Activated CD4-positive, alpha-beta memory T cell treated with anti-CD3 and anti-CD28 coated beads for 36 hours (primary cell): ENCODE measurements around the gene DCXR. TPM values are rescaled to one million over a fixed set of nuclear protein-coding genes. Genes with fewer than 3 reads are reported as not detected.
A peak's percentile ranks its signal among the peaks of the same experiment; 100 is the strongest.

Experiments used
- CTCF ChIA-PET: fragments of 350-600 bp; sonication (Branson Sonifier 250); formaldehyde crosslinking; loops from one replicate; lab custom pipeline; 2021; ENCODE audit warnings: antibody characterized with exemption, inconsistent platforms; lab: Charles Lee
- POLR2A ChIA-PET: fragments of 350-600 bp; sonication (Branson Sonifier 250); formaldehyde crosslinking; loops from one replicate; lab custom pipeline; 2021; ENCODE audit warnings: antibody characterized with exemption; lab: Charles Lee
- DNase-seq: peaks from one replicate; pipeline ENCODE4 v3.0.0-alpha.2; 2020
- H3K27ac Mint-ChIP-seq: one replicate; pipeline ENCODE4 v1.8.0; 2021; ENCODE audit warnings: mixed read lengths
- H3K27me3 Mint-ChIP-seq: one replicate; pipeline ENCODE4 v1.8.0; 2021; ENCODE audit warnings: mixed read lengths
- H3K36me3 Mint-ChIP-seq: one replicate; pipeline ENCODE4 v1.8.0; 2021; ENCODE audit warnings: mixed read lengths
- H3K4me1 Mint-ChIP-seq: one replicate; pipeline ENCODE4 v1.8.0; 2021; ENCODE audit warnings: low read depth, mixed read lengths
- H3K4me3 Mint-ChIP-seq: one replicate; pipeline ENCODE4 v1.8.0; 2021; ENCODE audit warnings: mild to moderate bottlenecking, mixed read lengths
- H3K9me3 Mint-ChIP-seq: one replicate; pipeline ENCODE4 v1.8.0; 2021; ENCODE audit warnings: mixed read lengths
- intact Hi-C: fragments of 100-400 bp; cut with micrococcal nuclease; formaldehyde crosslinking; loops from one replicate; pipeline ENCODE4 v1.15.1; 2023
- total RNA-seq, 2 experiments: library from RNA; stranded (reverse); gene quantifications; one replicate each; pipeline ENCODE4 v1.2.3, GENCODE V29; 2021

Gene DCXR
- total RNA-seq, 2 experiments from 2014 or later, result 105 to 115 TPM

- Mint-ChIP-seq H3K36me3 (peaks cover 2% of the 10 kb centered on the region), H3K9me3 (no peaks in the 10 kb centered on the region), H3K4me3 (peak overlapping the region; percentile 72), H3K27ac (no peak overlapping the region), H3K27me3 (no peaks in the 10 kb centered on the region), H3K4me1 (peaks cover 9% of the 10 kb centered on the region)
- ChIA-PET CTCF (interaction anchor here (0.6 to 4.4 kb wide), 3 partner anchors 35 to 196 kb away, joined by 3 to 17 read pairs (median 3); no protein-coding TSS in a partner anchor), POLR2A (interaction anchor here (0.6 to 2.3 kb wide), 6 partner anchors 8 to 33 kb away, joined by 3 to 5 read pairs (median 4); partner anchors contain the start of gene DCXR)
- intact Hi-C loops, result loop anchor here (10.0 kb wide), 1 partner anchor 90 kb away; no protein-coding TSS in a partner anchor
- peak; percentile 39 for DNase-seq
These were observed 27.7 kb upstream of the DCXR start for GRCh38 chr17:82065193-82065637.

DNA sequence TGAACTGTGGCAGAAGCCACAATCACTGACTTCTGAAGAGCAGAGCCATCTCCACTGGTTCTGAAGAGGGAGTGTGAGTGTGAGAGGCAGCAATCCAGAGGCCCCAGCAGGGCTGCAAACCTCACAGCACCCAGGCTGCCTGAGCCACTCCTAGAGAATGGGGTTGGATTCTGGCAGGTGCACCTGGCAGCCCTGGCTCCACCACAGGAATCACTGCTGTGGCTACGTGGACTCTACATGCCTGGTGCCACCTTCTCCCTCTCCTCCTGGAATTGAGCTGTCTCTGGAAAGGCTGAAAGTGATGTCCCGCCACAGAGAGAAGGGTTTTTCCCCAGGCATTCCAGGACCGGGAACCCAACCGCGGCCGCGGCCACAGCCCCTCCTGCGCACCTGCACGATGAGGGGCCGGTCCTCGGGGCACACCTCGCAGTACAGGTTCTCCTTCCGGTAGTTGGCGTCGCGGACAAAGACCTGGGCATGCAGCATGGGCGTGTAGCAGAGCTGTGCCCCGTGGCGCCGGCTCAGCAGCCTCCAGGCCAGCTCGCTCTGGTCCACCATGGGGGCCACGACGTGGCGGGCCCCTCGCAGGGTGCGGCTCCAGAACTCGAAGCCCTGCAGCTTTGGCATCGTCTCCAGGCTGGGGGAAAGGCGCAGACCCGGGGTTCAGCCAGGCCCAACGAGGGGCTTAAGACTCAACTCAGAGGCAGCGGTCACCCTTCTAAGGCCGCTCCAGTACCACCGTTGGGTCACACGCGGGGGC lies 27.1 kb upstream of the DCXR start:
- CTCF ChIA-PET, result interaction anchor here (0.9 to 4.4 kb wide), 2 partner anchors 34 to 105 kb away, joined by 3 to 17 read pairs; no protein-coding TSS in a partner anchor
- Mint-ChIP-seq H3K4me1 (peaks cover 9% of the 10 kb centered on the region), H3K27me3 (no peaks in the 10 kb centered on the region), H3K27ac (peak overlapping the region; percentile 23), H3K9me3 (no peaks in the 10 kb centered on the region), H3K4me3 (peak overlapping the region; percentile 72), H3K36me3 (peaks cover 2% of the 10 kb centered on the region)
- intact Hi-C loops, result loop anchor here (10.0 kb wide), 1 partner anchor 90 kb away; no protein-coding TSS in a partner anchor
- POLR2A ChIA-PET, result interaction anchor here (1.0 to 2.3 kb wide), 4 partner anchors 13 to 29 kb away, joined by 3 to 5 read pairs (median 4); partner anchors contain the start of genes DCXR, GPS1 and RFNG
- DNase-seq, result no peak

- Mint-ChIP-seq H3K36me3 (peaks cover 2% of the 10 kb centered on the region), H3K27ac (peak overlapping the region; percentile 23), H3K9me3 (no peaks in the 10 kb centered on the region), H3K4me1 (peaks cover 9% of the 10 kb centered on the region), H3K4me3 (peak overlapping the region; percentile 72), H3K27me3 (no peaks in the 10 kb centered on the region)
- no peak for DNase-seq
- POLR2A ChIA-PET, result interaction anchor here (1.0 kb wide), 1 partner anchor 12 kb away, joined by 3 read pairs; the partner anchor contains the start of genes GPS1 and RFNG
- intact Hi-C loops, result loop anchor here (10.0 kb wide), 1 partner anchor 91 kb away; no protein-coding TSS in a partner anchor
- CTCF ChIA-PET, result interaction anchor here (4.4 kb wide), 1 partner anchor 33 kb away, joined by 17 read pairs; no protein-coding TSS in a partner anchor
These were observed 26.2 kb upstream of the DCXR start for GRCh38 chr17:82063424-82064415.

DNA sequence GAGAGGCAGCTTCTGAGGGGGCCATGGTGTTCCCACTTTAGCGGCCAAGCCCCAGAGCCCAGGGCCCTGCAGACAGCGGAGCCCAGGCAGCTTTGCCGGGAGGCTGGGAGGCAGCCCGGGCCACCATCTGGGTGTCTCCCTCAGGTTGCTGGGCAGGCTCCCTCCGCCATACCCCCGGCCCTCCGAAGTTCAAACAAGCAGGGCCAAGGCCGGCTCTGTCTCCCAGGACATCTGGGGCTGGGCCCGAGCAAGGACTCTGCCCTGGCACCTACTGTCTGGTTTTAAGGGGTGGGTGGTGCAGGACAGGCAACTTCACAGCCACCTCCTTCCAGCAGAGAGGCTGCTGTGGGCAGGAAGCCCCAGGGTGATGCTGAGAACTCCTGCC lies 25.5 kb upstream of the DCXR start:
- no peaks in the 10 kb centered on the region for H3K27me3 Mint-ChIP-seq
- H3K36me3 Mint-ChIP-seq, result peaks cover 4% of the 10 kb centered on the region
- no peaks in the 10 kb centered on the region for H3K9me3 Mint-ChIP-seq
- ChIA-PET POLR2A (no interaction called here), CTCF (interaction anchor here (4.4 kb wide), 1 partner anchor 33 kb away, joined by 17 read pairs; no protein-coding TSS in a partner anchor)
- H3K4me3 Mint-ChIP-seq, result no peak overlapping the region
- H3K27ac Mint-ChIP-seq, result no peak overlapping the region
- H3K4me1 Mint-ChIP-seq, result peaks cover 9% of the 10 kb centered on the region
- intact Hi-C loops, result loop anchor here (10.0 kb wide), 1 partner anchor 92 kb away; no protein-coding TSS in a partner anchor
- no peak for DNase-seq

GRCh38 chr17:82062076-82062983 lies 24.8 kb upstream of the DCXR start:
- no peak for DNase-seq
- intact Hi-C loops, result loop anchor here (10.0 kb wide), 1 partner anchor 92 kb away; no protein-coding TSS in a partner anchor
- H3K4me3 Mint-ChIP-seq, result no peak overlapping the region
- no peak overlapping the region for H3K27ac Mint-ChIP-seq
- H3K36me3 Mint-ChIP-seq, result peaks cover 8% of the 10 kb centered on the region
- H3K27me3 Mint-ChIP-seq, result no peaks in the 10 kb centered on the region
- POLR2A ChIA-PET, result no interaction called here
- CTCF ChIA-PET, result interaction anchor here (4.4 kb wide), 1 partner anchor 32 kb away, joined by 17 read pairs; no protein-coding TSS in a partner anchor
- no peaks in the 10 kb centered on the region for H3K9me3 Mint-ChIP-seq
- peaks cover 9% of the 10 kb centered on the region for H3K4me1 Mint-ChIP-seq

GRCh38 chr17:82061047-82061925 lies 23.8 kb upstream of the DCXR start:
- intact Hi-C loops, result loop anchor here (10.0 kb wide), 1 partner anchor 94 kb away; no protein-coding TSS in a partner anchor
- H3K4me1 Mint-ChIP-seq, result peaks cover 6% of the 10 kb centered on the region
- ChIA-PET CTCF (no interaction called here), POLR2A (no interaction called here)
- H3K4me3 Mint-ChIP-seq, result no peak overlapping the region
- H3K9me3 Mint-ChIP-seq, result no peaks in the 10 kb centered on the region
- DNase-seq, result no peak
- peaks cover 8% of the 10 kb centered on the region for H3K36me3 Mint-ChIP-seq
- no peaks in the 10 kb centered on the region for H3K27me3 Mint-ChIP-seq
- H3K27ac Mint-ChIP-seq, result no peak overlapping the region

GRCh38 chr17:82060614-82061013 lies 23.1 kb upstream of the DCXR start:
- Mint-ChIP-seq H3K9me3 (no peaks in the 10 kb centered on the region), H3K27me3 (no peaks in the 10 kb centered on the region), H3K27ac (no peak overlapping the region), H3K36me3 (peaks cover 8% of the 10 kb centered on the region), H3K4me1 (peaks cover 5% of the 10 kb centered on the region), H3K4me3 (no peak overlapping the region)
- intact Hi-C loops, result loop anchor here (10.0 kb wide), 1 partner anchor 94 kb away; no protein-coding TSS in a partner anchor
- no peak for DNase-seq
- ChIA-PET CTCF (interaction anchor here (1.0 kb wide), 1 partner anchor 93 kb away, joined by 3 read pairs; no protein-coding TSS in a partner anchor), POLR2A (interaction anchor here (1.4 kb wide), 1 partner anchor 17 kb away, joined by 6 read pairs; no protein-coding TSS in a partner anchor)

DNA sequence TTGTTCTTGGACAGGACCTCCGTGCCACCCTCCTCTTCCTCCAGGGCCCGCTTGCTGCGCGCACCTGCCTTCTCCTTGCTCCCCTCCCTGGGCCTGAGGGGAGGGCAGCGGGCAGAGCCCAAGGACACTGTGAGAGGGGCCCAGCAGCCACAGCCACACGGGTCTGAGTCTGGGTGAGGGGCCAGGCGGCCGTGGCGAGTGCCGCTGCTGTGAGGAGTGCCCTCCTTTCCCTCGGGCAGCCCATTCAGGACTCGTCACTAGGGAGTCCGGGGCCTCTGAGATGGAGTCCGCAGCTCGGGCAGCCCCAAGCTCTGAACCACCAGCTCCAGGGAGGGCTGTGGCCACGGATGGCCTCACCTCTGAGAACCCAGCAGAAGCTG lies 22.5 kb upstream of the DCXR start:
- Mint-ChIP-seq H3K4me3 (no peak overlapping the region), H3K27me3 (no peaks in the 10 kb centered on the region), H3K4me1 (peaks cover 5% of the 10 kb centered on the region), H3K9me3 (no peaks in the 10 kb centered on the region), H3K36me3 (peaks cover 8% of the 10 kb centered on the region), H3K27ac (no peak overlapping the region)
- POLR2A ChIA-PET, result interaction anchor here (1.4 kb wide), 1 partner anchor 18 kb away, joined by 6 read pairs; no protein-coding TSS in a partner anchor
- intact Hi-C loops, result loop anchor here (10.0 kb wide), 1 partner anchor 95 kb away; no protein-coding TSS in a partner anchor
- CTCF ChIA-PET, result interaction anchor here (1.0 kb wide), 1 partner anchor 94 kb away, joined by 3 read pairs; no protein-coding TSS in a partner anchor
- DNase-seq, result no peak

DNA sequence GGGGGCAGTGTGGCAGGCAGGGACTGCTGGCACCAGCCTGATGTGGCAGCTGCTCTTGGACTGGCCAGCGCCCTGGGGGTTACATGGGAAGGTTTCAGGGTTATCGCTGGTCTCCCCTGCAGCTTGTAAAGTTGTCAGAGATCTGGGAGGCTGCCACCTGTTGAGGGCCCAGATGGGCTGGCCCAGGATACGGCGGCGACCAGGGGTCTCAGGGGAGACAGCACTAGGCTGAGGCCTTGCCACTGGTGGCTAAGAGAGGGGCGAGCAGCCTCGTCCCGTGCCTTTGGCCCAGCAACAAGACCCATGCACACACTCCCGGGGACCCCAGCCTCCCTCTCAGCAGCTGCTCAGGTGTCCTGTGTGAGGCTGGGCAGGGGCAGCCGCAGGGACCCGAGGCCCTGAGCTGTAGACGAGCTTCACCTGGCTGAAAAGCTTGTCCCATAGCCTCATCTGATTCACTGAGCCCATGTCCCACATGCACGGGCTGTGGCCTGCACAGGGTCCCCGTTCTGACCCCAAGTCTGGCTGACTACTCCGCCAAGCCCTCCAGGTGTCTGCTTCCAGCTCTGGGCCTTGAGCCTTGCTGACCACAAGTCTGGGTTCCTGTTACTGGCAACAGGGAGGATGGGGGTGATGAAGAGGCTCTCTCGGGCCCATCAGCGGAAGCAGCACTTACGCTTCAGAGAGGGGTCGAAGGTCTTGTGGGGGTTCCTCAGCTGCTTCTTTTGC lies 21.9 kb upstream of the DCXR start:
- H3K27ac Mint-ChIP-seq, result no peak overlapping the region
- H3K9me3 Mint-ChIP-seq, result no peaks in the 10 kb centered on the region
- peaks cover 8% of the 10 kb centered on the region for H3K36me3 Mint-ChIP-seq
- no peaks in the 10 kb centered on the region for H3K27me3 Mint-ChIP-seq
- peaks cover 5% of the 10 kb centered on the region for H3K4me1 Mint-ChIP-seq
- DNase-seq, result no peak
- intact Hi-C loops, result no loop called here
- no peak overlapping the region for H3K4me3 Mint-ChIP-seq
- ChIA-PET POLR2A (interaction anchor here (1.4 kb wide), 1 partner anchor 18 kb away, joined by 6 read pairs; no protein-coding TSS in a partner anchor), CTCF (interaction anchor here (1.0 kb wide), 1 partner anchor 95 kb away, joined by 3 read pairs; no protein-coding TSS in a partner anchor)
